Measurements from ENCODE around the gene MINAR1.
"Not testable (repeated sequence)": the region's sequence is repeated elsewhere in the genome, so short reads cannot be mapped to it uniquely, and the experiment has no call there.

The MINAR1 gene

GRCh38 chr15:79431636-79432344 lies at the start of gene MINAR1:
MINAR1 (plus strand) TSS chr15:79432336; CDS start chr15:79456148, 23,812 bp downstream.
- DNase-seq: peak; percentile 15

GRCh38 chr15:79394231-79394630 lies 37.9 kb upstream of the MINAR1 start:
- no peak for DNase-seq

- DNase-seq: no peak
Observed at GRCh38 chr15:79396850-79397249, 35.3 kb upstream of the MINAR1 start.

GRCh38 chr15:79397269-79397910 lies 34.7 kb upstream of the MINAR1 start:
- DNase-seq: peak; percentile 9

- no peak for DNase-seq
Observed at GRCh38 chr15:79399606-79400005, 32.5 kb upstream of the MINAR1 start.

GRCh38 chr15:79400650-79401049 lies 31.5 kb upstream of the MINAR1 start:
- no peak for DNase-seq

- no peak for DNase-seq
Observed at GRCh38 chr15:79401301-79401700, 30.8 kb upstream of the MINAR1 start.

- DNase-seq: no peak
Observed at GRCh38 chr15:79402136-79402535, 30.0 kb upstream of the MINAR1 start.

- no peak for DNase-seq
Observed at GRCh38 chr15:79403501-79403900, 28.6 kb upstream of the MINAR1 start.

- DNase-seq: no peak
Observed at GRCh38 chr15:79406210-79406609, 25.9 kb upstream of the MINAR1 start.

- no peak for DNase-seq
Observed at GRCh38 chr15:79408041-79408440, 24.1 kb upstream of the MINAR1 start.

- no peak for DNase-seq
Observed at GRCh38 chr15:79410237-79410636, 21.9 kb upstream of the MINAR1 start.

GRCh38 chr15:79412010-79412409 lies 20.1 kb upstream of the MINAR1 start:
- DNase-seq: no peak

GRCh38 chr15:79412429-79412828 lies 19.7 kb upstream of the MINAR1 start:
- DNase-seq: no peak

- DNase-seq: no peak
Observed at GRCh38 chr15:79416876-79417275, 15.3 kb upstream of the MINAR1 start.

- DNase-seq: no peak
Observed at GRCh38 chr15:79418693-79419279, 13.3 kb upstream of the MINAR1 start.

GRCh38 chr15:79425591-79426295 lies 6.4 kb upstream of the MINAR1 start:
- DNase-seq: no peak

GRCh38 chr15:79426899-79427298 lies 5.2 kb upstream of the MINAR1 start:
- DNase-seq: not testable (repeated sequence)

- no peak for DNase-seq
Observed at GRCh38 chr15:79427781-79428598, 4.1 kb upstream of the MINAR1 start.

GRCh38 chr15:79430901-79431635 lies 1.1 kb upstream of the MINAR1 start:
- DNase-seq: no peak

GRCh38 chr15:79432345-79433275 lies 474 bp downstream of the MINAR1 start:
- no peak for DNase-seq
